HG02623 (cell line): Measurements from ENCODE around the gene CASR.
A peak's percentile ranks its signal among the peaks of the same experiment; 100 is the strongest.
"Not testable (repeated sequence)": the region's sequence is repeated elsewhere in the genome, so short reads cannot be mapped to it uniquely, and the experiment has no call there.

Experiments used
- ATAC-seq: cut with Tn5 transposase; IDR thresholded peaks from one replicate; pipeline ENCODE4 v1.9.1; 2021; ENCODE audit warnings: moderate library complexity; ENCODE audit not compliant: unreplicated experiment

The CASR gene, protein sequence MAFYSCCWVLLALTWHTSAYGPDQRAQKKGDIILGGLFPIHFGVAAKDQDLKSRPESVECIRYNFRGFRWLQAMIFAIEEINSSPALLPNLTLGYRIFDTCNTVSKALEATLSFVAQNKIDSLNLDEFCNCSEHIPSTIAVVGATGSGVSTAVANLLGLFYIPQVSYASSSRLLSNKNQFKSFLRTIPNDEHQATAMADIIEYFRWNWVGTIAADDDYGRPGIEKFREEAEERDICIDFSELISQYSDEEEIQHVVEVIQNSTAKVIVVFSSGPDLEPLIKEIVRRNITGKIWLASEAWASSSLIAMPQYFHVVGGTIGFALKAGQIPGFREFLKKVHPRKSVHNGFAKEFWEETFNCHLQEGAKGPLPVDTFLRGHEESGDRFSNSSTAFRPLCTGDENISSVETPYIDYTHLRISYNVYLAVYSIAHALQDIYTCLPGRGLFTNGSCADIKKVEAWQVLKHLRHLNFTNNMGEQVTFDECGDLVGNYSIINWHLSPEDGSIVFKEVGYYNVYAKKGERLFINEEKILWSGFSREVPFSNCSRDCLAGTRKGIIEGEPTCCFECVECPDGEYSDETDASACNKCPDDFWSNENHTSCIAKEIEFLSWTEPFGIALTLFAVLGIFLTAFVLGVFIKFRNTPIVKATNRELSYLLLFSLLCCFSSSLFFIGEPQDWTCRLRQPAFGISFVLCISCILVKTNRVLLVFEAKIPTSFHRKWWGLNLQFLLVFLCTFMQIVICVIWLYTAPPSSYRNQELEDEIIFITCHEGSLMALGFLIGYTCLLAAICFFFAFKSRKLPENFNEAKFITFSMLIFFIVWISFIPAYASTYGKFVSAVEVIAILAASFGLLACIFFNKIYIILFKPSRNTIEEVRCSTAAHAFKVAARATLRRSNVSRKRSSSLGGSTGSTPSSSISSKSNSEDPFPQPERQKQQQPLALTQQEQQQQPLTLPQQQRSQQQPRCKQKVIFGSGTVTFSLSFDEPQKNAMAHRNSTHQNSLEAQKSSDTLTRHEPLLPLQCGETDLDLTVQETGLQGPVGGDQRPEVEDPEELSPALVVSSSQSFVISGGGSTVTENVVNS

DNA sequence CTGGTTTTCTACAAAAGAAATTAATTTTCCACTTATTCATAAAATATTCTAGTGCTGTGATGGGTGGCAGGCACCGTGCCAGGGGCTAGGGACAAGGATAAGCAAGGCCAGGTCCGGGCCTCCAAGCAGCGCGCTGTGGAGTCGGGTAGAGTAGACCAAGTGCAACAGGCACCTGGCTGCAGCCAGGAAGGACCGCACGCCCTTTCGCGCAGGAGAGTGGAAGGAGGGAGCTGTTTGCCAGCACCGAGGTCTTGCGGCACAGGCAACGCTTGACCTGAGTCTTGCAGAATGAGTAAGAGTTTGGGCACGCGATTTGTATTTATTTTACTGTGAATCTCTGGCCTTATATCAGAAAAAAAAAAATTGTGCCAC lies at the start of gene CASR:
CASR (plus strand) TSS at position 148 of the 372 bp plus-strand sequence. CDS start 70,522 bp downstream, outside the sequence.
- no peak for ATAC-seq

DNA sequence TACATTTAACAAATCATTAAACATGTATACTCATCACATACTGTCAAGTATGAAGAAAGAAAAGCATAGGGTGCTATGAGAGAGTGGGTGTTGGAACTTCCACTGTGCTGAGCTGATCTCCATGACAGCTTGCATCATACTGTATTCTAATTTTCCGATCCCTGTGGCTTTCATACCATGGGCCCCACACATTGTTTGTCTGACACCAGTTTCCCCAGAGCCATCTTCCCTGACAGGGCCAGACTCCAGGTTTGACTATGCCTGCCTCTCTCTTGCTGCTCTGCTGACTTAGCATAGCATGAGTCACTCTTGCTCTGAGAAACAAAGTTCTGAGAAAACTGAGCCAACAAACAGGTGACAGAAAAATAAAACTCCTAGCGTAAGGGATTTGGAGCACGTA lies 37.0 kb upstream of the CASR start:
- ATAC-seq, result peak; percentile 87

DNA sequence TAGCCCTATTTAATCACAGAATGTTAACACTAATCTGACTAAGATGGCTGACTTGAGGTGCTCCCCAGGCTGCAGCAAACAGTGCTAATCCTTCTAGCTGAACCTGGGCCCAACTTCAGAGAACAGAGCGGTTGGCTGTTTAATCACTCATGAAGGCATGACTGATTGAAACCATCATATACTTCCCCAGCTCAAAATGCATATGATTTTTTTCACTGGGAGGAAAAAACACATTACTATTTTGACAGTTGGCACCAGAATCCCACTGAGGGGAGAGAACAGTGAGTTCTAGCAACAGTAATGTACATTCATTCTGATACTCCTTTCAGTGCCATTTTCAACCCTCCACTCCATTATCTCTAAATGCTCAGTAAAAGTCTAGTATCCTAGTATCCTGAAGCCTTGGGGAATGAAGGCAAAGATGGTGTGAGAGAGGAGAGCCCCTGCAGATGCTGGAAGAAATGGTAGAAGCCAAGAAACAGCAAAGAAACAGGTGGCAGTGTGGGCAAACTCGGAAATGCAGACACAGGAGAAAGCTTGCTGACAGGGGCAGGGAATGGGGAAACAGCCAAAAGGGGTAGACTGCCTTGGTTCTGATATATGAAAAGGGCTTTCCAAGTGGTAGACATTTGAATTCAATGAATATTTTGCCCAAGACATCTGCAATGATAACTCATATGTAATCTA lies 34.4 kb upstream of the CASR start:
- ATAC-seq, result no peak

DNA sequence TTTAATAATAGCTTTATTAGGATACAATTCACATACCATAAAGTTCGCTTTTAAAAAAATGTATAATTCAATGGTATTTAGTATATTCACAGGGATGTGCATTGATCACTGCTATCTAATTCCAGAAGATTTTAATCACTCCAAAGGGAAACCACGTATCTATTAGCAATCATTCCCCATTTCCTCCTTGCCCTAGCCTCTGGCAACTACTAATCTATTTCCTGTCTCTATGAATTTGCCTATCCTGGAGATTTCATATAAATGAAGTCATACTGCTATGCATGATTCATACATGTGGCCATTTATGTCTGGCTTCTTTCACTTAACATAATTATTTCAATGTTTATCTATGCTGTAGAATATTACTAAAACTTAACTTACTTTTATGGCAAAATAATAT lies 32.0 kb upstream of the CASR start:
- ATAC-seq, result no peak

DNA sequence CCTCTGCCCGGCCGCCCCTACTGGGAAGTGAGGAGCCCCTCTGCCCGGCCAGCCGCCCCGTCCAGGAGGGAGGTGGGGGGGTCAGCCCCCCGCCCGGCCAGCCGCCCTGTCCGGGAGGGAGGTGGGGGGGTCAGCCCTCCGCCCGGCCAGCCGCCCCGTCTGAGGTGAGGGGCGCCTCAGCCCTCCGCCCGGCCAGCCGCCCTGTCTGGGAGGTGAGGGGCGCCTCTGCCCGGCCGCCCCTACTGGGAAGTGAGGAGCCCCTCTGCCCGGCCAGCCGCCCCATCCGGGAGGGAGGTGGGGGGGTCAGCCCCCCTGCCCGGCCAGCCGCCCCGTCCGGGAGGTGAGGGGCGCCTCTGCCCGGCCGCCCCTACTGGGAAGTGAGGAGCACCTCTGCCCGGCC lies 18.5 kb upstream of the CASR start:
- ATAC-seq, result not testable (repeated sequence)

DNA sequence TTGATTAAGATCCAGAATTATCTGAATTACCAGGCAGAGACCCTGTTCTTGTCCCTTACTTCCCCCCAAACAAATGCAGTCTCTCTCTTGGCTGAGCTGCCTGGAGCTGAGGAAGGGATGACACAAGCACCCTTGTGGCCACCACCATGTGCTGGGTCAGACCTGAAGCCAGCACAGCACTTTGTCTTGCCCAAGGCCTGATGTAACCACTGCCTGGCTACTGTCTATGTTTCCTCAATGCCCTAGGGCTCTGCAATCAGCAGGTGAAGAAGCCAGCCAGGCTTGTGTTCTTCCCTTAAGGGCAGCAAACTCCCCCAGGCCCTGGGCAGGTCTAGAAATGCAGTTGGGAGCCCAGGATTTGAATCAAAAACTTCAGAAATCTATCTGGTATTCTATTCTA lies 15.8 kb upstream of the CASR start:
- ATAC-seq, result no peak

DNA sequence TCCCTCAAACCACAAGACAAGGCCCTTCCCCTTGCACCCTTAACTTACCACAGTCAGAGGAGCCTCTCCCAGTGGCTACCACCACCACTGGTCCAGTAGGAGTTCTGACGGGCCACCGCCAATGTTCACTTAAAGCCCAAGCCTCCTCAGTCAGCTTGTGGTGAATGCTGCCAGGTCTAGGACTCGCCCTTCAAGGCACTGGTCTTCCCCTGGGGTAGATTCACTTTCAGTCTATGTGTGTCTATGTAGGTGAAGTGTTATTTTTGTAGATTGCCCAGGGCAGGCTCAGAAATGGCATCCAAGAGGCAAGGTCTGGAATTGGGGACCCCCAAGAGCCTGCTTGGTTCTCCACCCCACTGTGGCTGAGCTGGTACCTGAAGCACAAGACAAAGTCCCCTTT lies 15.4 kb upstream of the CASR start:
- ATAC-seq, result no peak

DNA sequence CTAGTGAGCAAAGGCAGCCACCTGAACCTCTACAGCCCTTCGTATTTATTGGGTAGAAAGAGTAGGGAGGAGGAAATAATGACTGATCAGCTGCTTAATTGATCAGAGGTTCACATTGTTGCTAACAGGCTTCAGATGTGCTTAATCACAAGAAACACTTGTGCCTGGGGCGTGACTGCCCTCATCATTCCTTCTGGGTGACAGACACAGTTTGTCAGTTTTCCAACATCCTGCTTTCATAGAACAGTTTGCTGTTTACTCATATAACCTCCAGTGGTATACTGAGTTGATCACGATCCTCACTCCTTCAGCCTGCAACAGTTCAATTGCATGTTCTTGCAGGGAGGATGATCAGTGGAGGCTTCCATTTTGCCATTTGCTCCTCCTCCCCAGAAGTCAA lies 13.6 kb upstream of the CASR start:
- ATAC-seq, result no peak

DNA sequence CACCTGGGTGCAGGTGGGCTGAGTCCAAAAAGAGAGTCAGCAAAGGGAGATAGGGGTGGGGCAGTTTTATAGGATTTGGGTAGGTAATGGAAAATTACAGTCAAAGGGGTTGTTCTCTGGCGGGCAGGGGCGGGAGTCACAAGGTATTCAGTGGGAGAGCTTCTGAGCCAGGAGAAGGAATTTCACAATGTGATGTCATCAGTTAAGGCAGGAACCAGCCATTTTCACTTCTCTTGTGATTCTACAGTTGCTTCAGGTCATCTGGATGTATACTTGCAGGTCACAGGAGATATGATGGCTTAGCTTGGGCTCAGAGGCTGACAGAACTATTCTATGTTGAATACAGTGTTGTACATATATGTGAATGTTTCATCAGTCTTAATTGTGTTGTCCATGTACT lies 12.1 kb upstream of the CASR start:
- not testable (repeated sequence) for ATAC-seq

DNA sequence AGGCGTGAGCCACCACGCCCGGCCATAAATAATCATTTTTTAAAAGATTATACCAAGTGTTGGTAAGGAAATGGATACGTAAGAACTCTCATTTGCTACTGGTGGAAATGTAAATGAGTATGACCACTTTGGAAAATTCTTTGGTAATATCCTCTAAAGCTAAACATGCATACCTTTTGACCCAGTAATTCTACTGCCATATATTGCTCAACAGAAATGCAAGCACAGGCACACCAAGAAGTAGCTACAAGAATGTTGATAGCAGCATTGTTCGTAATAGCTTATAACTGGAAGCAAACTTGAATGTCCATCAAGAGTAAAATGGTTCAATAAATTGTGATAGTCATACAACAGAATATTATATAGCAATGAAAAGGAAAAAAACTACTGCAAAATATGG lies 4.8 kb upstream of the CASR start:
- ATAC-seq, result no peak

DNA sequence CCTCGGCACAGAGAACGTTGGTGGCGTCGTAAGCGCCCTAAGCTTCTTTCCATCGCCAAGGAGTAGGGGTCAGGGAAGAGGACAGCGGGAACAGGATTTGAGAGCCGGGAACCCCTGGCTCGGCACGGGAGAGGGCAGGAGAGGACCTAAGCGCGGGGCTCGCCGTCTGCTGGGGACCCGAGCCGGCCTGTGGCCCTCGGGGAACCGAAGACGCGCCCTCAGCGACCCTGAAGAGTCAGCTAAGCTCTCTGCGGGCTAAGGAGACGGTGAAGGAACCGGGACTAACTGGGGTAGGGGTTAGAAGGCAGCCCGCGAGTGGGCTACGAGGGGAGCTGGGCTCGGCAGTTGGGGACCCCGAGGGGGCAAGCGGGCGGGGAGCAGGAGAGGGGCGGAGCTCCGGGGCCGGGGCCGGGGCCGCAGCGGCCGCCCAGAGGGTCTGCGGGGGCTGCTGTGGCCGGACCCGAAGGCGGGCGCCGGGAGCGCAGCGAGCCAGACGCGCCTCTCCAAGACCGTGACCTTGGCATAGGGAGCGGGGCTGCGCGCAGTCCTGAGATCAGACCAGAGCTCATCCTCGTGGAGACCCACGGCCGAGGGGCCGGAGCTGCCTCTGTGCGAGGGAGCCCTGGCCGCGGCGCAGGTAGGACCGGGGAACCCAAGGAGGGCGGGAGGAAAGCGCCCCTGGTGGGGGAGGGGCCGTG lies 574 bp downstream of the CASR start:
- no peak for ATAC-seq

DNA sequence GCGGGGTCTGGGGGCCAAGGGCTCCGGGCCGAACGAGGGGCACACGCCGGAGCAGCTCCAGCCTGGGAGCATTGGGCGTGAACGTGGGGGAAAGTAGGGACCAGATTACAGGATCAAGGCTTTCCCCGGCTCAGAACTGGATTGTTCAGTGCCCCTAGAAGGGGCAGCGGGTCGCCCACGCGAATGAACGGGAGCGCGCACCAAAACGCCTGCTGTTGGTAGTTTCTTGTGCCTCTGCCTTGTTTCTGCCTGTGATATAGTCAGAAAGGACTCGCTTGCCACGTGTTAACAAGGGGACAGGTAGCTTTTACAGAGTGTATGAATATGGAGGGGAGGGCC lies 1.1 kb downstream of the CASR start:
- no peak for ATAC-seq

DNA sequence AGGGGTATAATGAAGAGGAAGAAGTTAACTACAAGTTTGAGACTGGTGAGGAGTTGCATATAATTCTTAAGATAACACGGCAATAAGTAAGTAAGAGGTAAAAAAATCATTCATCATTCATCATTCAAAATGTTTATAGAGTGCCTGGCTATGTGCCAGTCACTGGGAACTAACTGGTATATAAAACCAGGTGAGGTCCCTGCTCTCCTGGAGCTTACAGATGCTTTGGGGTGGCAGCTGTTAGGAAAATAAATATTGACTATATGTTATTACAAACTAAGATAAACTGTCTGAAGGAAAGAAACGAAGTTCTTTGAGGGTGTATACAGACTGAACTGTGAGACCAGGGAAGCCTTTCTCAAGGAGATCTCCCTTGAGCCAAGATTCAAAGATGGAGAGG lies 2.9 kb downstream of the CASR start:
- no peak for ATAC-seq

DNA sequence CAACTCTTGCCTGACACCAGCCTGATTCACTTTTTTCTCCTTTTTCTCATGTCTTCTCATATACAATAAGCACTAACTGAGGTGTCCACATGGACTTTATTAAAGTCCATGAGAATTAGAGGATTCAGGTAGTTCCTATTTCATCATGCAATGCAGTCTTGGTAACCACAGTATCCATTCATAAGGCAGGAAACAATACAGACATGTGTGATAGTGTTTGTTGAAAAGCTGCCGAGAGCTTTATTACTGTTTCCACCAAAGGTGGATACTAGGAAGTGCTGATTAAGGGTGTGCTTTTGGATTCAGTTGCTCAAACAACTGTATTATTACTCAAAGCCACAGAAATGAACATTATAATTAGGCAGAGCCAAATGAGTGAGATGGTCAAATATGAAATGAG lies 5.3 kb downstream of the CASR start:
- ATAC-seq, result no peak

DNA sequence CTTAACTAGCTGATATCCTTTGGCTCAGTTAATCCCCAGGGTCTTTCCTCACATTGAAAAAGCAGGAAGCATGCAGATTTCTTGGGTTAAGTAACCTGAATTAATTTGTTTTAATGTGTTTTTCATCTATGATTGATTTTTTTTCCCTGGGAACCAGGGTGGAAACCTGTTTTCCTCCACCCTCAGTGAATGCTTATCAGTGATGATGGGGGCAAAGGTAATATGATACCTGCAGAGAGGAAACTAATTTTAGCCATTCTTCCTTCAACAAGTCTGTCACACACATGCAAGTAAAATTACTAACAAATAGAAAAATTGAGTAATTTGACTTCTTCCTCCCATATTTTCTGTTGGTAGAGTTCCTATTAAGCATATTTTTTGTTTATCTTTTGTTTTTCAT lies 5.9 kb downstream of the CASR start:
- ATAC-seq, result no peak

DNA sequence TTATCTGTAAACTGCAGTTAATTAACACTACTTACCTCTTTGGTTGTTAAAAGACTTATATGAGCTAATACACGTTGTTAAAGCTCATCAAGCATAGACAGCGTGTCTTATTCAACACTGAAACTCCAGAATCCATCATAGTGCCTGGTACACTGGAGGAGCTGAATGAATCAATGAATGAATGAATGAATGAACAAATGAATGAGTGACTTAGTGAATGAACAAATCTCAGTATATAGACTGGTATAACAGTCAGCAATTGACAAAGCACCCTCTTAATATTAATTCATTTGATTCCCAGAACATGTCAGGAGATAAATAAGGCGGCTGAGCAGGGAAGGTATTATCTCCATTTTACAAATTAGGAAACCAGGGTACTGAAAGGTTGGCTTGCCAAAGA lies 7.1 kb downstream of the CASR start:
- ATAC-seq, result no peak

DNA sequence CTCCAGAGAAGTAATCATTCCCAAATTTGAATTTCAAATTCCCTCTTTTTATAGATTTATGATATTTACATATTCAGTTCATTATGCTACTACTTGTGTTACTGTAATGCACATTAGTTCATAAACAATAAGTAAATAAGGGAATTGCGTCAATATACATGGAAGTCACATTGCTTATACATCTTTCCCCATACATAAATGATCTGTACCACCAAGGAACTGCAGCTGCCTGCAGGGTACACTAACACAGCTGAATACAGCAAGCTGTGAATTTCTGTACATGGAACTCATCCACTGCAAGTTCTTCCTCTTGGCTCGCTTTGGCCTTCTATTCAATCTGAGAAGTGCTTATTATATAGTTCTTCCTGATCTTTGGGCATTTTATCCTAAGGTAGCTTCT lies 15.5 kb downstream of the CASR start:
- ATAC-seq, result no peak

DNA sequence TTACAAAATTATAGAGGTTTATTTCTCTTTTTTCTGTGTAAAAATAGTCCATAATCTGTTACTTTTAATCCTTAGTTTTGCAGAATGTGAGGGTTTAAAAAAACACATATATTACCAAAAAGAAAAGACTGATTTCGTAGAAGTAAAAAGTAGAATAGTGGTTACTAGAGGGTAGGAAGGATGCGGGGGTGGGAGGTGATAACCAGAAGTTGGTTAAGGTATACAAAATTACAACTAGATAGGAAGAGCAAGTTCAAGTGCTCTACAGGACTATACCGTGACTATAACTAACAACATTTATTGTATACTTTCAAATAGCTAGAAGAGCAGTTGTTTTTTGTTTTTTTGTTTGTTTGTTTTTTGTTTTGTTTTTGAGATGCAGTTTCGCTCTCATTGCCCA lies 16.1 kb downstream of the CASR start:
- ATAC-seq, result no peak

DNA sequence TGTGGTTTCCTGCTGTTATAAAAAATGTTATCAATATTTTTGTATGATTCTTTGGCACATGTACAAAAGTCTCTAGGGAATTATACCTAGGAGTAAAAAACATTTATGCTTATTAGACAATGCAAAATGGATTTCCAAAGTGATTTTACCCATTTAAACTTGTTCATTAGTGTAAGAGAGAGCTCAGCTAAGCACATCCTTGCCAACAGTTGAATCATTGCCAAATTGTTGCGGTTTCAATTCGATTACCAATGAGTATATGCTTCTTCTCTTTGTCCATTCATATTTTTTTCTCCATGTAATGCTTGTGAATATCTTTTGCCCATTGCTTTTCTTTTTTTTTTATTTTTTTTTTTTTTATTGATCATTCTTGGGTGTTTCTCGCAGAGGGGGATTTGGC lies 17.2 kb downstream of the CASR start:
- ATAC-seq, result no peak

DNA sequence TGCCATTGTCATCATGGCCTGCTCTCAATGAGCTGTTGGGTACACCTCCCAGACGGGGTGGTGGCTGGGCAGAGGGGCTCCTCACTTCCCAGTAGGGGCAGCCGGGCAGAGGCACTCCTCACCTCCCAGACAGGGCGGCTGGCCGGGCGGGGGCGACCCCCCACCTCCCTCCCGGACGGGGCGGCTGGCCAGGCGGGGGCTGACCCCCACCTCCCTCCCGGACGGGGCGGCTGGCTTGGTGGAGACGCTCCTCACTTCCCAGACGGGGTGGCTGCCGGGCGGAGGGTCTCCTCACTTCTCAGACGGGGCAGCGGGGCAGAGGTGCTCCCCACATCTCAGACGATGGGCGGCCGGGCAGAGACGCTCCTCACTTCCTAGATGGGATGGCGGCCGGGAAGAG lies 18.0 kb downstream of the CASR start:
- ATAC-seq, result not testable (repeated sequence)

DNA sequence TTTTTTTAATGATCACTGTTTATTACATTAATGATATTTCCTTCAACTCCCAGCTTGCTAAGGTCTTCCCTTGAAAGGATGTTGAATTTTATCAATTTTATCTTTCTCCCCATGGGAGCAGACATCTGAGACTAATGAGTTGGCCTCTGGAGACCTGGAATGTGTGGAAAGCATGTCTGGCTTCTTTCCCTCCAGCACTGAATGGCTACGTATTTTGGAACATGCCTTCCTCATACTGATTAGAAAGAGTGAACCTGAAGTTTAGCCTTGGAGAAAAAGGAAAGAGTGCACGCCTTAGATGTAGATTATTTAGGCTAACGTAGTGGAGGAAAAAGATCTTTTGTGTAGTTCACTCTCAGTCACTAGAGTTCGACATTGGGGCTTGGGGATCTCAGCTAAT lies 25.1 kb downstream of the CASR start:
- no peak for ATAC-seq
